RKO (cell line): ENCODE measurements around the gene RPTOR.
A peak's percentile ranks its signal among the peaks of the same experiment; 100 is the strongest.
"Not testable (repeated sequence)": the region's sequence is repeated elsewhere in the genome, so short reads cannot be mapped to it uniquely, and the experiment has no call there.

Experiments used
- DNase-seq: peaks from one replicate; pipeline ENCODE4 v3.0.0-alpha.2; 2016; ENCODE audit warnings: low spot score

The RPTOR gene

DNA sequence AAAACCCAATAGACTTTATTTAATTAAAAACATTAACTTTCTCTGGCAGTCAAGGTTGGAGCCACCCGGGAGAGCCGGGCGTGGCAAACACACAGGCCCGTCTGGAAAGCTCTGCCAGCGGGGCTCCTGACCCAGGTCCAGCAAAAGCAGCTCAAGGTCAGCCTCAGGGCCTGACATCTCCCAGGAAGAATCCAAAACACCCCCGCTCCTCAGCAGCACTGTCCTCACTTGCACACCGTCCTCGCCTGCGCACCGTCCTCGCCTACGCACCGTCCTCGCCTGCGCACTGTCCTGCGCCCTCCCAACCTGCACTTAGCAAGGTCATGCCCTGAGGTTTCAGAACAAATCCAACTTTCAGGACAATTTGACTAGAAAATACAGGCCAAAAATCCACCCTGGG is 31.4 kb upstream of the RPTOR start:
- DNase-seq = no peak

DNA sequence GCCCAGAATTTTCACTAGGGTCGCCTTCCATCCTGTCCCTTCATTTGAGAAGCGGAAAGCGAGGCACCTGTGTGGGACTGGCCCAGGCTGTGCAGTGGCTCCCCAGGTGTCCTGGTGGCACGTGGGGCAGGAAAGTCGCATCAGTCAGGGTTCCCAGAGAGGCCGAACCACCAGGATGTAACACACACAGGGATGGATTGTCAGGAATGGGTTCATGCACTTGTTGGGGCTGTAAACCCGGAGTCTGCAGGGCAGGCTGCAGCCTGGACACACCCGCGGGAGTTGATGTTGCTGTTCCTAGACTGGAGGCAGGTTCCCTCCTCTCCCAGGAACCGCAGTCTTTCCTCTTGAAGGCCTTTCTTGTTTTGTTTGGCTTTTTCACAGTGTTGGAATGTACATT is 30.7 kb upstream of the RPTOR start:
- DNase-seq = no peak

DNA sequence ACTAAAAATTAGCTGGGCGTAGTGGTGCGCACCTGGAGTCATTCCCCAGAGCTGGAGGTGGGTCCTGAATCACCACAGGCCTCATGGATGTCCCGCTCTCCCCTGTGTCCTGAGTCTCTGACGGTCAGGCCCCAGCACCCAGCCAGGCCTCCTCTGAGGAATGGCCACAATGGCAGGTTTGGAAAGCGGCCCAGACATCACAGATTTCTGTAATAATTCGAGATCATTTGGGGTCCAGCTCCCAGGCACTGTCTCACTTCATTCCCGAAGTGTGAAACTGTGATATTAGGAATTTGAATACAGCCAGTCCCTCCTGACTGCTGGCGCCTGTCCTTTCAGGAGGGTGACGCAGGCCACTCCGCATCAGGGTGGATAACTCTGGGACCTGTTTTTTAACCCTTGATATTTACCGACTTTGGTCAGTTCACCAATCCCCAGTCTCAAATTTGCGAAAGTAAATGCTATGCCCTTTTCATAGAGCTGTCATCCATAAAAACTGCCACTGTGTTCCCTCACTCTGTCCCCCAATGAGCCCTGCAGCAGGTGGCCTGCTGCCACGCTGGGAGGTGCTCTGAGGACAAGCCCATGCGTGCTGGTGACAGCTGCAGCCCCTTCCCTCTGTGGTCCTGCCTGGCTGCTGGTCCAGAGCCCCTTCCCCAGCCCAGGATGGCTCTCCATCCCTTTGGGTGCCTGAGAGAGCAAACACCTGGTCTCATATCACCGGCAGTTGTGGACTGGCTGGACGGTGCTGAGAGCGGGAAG is 28.3 kb upstream of the RPTOR start:
- DNase-seq = no peak

- DNase-seq = no peak
Measured at GRCh38 chr17:80517641-80518040, 27.0 kb upstream of the RPTOR start.

DNA sequence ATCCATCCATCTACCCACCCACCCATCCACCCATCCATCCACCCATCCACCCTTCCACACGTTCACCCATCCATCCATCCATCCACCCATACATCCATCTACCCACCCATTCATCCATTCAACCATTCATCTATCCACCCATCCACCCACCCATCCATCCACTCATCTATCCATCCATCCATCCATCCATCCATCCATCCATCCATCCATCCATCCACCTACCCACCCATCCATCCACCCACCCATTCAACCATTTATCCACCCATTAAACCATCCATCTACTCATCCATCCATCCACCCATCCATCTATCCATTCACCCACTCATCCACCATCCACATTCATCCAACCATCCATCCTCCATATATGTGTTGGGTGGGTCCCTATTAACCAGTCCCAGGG is 26.2 kb upstream of the RPTOR start:
- DNase-seq = no peak

DNA sequence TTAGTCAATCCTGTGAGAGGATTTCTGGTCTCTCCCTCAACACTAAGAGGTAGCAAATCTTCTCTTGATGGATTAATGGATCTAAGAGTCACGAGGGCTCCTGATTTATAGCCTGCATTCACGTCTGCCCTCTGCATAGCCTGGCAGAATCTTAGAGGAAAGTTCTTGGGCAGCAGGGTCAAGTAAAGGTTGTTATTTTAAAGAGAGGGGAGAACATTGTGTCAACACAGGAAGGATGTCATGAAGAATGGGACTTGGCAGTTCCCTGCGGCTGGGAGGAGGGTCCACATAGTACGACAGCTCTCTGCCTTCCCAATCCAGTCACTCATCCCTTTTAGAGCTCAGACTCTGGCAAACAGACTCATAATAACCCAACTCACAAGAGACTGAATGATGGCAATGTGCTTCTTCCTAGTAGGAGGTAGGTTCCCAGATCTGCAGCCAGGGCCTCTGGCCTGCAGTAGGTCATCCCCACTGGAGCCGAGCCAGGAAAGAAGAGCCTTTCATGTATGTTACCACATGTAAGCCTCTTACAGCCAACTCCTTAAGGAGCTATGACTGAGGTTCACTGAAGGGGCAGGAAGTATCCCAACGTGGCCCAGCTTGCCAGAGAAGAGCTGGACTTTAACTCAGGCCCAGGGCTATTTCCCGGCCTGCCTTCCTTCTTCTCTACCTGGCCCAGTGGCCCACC is 25.4 kb upstream of the RPTOR start:
- DNase-seq = no peak

DNA sequence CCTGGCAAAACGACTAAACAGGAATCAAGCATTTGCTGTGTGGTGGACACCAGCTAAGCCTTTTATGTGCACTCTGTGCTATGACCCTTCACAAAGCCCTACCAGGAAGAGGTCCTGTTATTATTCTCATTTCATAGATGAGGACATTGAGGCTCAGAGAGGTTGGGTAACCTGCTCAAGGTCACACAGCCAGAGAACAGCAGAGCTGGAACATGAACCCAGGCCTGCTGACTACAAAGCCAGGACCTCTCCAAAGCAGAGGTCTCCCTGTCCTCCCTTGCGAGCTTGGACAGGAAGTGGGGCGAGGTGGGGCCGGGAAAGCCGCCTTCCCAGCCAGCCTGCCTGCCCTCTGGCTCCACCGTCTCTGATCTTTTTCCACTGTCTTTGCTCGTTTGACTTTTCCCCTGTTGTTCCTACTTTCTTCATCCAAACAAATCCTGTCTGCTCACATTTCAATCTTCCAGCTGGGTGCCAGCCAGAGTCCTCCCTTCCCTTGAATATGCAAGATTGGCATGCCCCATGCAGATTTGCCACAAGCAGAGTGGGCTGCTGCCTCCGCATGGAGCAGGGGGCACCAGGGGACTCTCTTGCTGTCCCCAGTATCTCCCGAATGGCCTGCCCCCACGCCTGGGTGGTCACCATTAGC is 23.7 kb upstream of the RPTOR start:
- DNase-seq = no peak

GRCh38 chr17:80523054-80523744 is 21.4 kb upstream of the RPTOR start:
- no peak for DNase-seq

- DNase-seq = no peak
Measured at GRCh38 chr17:80523956-80524712, 20.5 kb upstream of the RPTOR start.

DNA sequence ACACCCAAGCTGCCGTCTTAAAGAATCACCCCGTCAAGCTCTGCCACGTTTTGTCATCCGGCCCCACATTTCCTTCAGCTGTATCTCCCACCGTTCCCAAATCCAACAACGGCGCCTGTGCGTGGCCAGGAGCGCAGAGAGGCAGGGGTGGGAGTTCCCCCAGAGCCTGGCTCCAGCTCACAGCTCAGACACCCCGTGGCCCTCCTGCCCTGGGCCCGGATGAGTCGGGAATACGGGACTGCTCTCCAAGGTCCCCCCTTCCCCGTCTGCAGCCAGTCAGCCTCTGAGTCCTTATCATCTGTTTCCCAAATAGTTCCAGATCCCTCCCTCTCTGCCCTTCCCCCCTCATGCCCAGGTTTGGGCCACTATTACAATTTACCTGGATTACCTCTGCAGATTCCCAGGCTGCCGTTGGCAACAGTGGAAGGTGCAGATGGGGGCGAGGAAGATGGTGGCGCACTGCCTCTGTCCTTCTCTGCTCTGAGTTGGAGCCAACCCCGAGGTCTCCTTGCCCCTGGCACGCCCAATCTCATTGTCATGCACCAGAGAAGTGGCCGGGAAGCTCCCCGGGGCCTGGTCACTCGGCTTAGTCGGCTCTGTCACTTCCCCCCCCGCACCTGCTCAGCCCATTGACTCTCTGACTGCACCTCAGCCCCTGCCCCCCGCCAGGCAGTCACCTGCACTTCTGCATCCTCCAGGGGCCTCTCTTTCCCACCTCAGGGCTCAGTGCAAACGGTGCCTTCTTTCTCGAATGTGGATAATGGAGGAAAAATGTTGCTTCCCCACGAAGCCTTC is 18.3 kb upstream of the RPTOR start:
- no peak for DNase-seq

DNA sequence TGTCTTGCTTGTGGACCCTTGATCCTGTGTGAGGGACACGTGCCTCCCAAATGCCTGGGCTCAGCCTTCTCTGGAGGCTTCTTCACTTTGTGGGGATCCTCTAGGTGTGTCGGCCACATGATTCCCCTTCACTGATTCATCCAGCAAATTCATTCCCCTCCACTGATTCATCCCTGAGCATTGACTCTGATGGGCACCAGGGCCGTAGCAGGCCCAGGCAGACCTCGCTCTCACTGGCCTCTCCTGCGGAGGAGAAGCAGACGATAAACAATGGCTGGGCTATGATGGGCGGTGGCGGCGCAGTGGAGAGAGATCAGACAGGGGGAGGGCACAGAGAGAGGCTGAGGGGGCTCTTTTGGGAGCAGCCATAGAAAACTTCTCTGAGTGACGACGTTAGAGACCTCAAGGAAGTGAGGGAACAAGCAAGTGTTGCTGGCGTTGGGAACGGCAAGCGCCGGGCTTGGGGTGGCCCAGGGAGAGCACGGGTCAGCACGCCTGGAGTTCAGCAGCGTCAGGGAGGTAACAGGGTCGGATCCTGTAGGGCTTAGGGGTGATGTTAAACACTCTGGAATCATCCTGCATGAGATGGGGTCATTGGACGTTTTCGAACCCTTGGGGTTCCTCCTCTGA is 17.5 kb upstream of the RPTOR start:
- DNase-seq = no peak

DNA sequence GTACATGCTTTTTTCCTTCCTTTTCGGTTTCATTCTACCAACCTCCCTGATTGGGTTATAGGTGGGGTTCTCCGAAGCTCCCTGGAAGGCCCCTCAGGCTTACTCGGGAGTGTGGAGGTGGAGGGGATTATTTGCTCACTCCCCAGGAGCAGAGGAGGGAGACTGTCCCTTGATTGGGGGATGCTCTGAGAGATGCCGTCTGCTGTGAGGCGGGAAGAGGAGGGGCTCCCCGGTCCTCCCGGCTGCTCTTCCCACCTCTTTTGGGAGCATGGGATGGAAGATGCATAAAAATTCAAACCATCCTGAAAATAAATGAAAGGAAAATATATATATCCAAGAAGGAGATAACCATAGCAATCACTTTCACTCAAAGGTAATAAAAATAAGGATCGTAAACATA is 16.1 kb upstream of the RPTOR start:
- no peak for DNase-seq

DNA sequence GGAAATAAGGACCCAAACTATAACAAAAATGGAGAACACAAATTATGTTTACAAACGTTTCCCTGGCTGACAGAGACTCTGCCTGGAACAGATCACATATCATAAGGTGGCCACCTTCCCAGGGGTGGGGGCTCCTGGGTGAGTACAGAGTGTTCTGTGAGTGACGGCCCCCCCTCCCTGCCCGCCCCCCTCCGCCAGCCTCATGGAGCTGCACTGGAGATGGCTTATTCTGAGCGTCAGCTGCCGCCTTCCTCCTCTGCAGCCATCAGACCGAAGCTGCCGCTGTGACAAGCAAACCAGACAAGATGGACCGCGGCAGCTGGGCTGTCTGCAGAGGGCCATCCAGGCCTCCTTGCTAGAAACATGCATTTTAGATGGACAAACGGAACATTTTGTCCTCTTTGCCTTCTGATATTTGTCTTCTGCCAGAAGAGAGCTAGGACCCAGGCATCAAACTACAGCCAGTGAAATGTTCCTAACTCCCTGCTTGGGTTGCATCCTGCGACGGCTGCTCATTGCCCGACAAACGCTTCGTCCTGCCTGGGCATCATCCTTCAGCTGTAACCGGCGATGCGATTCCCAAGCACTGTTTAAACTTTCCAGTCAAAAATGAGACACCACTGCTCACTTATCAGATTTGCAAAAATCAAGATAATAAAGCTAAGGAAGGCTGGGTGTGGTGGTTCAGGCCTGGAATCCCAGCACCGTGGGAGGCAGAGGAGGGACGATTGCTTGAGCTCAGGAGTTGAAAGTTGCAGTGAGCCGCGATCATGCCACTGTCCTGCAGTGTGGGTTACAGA is 15.3 kb upstream of the RPTOR start:
- no peak for DNase-seq

- DNase-seq = no peak
Measured at GRCh38 chr17:80529904-80530292, 14.7 kb upstream of the RPTOR start.

- DNase-seq = no peak
Measured at GRCh38 chr17:80531400-80531799, 13.2 kb upstream of the RPTOR start.

- DNase-seq = not testable (repeated sequence)
Measured at GRCh38 chr17:80537386-80537785, 7.3 kb upstream of the RPTOR start.

GRCh38 chr17:80538484-80538883 is 6.2 kb upstream of the RPTOR start:
- no peak for DNase-seq

GRCh38 chr17:80539022-80539641 is 5.5 kb upstream of the RPTOR start:
- DNase-seq = no peak

DNA sequence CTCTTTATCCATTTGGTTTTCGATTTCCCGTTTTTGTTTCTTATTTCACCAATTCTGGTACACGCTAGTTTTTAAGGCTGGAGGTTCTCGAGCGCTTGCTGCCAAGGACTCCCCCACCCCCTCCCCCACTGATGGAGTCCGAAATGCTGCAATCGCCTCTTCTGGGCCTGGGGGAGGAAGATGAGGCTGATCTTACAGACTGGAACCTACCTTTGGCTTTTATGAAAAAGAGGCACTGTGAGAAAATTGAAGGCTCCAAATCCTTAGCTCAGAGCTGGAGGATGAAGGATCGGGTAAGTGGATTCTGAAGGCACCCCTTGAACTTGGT is 825 bp downstream of the RPTOR start:
- DNase-seq = peak; percentile 61

DNA sequence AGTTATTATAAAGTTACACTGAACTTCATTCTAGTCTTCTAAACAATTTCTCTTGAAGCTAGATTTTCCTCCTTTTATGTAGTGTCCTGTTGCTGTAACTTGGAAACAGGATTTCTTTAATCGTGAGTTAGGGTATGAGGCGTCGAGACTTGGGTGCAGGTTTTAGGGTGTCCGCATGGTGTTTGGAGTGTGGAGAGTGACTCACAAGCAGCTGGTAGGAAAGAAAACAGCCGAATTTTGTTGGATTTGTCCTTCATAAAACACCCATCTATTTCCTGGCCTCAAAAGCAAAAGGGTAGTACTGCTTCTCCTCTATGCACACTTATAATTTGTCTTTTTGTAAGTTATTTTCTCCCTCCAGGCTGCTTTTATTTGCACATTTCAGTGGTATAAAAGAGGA is 1.6 kb downstream of the RPTOR start:
- peak; percentile 86 for DNase-seq
